K562 (cell line): ENCODE measurements around the gene SLC6A7. TPM values are rescaled to one million over a fixed set of nuclear protein-coding genes. Genes with fewer than 3 reads are reported as not detected.

Source experiments
- ATAC-seq: fragments of 200-7000 bp; cut with Tn5 transposase; 3 replicates; pipeline ENCODE4 v1.9.1; 2020; ENCODE audit warnings: moderate library complexity
- BruUV-seq: library from RNA; stranded (reverse); fragments of 400-500 nt; replicated peaks from 2 replicates; lab custom pipeline; 2021; lab: Mats Ljungman, UMichigan
- CTCF ChIA-PET: fragments of 300-600 bp; formaldehyde crosslinking; extraction: SDS; loops from one replicate; lab custom pipeline; 2021; ENCODE audit warnings: low intra/inter-chr PET ratio; lab: Yijun Ruan, JAX
- POLR2A ChIA-PET: fragments of 300-600, 350-650 bp; sonication (Branson Sonifier 250); formaldehyde crosslinking; extraction: SDS; loops from one replicate; lab custom pipeline; 2021; ENCODE audit warnings: antibody characterized with exemption, inconsistent platforms; lab: Yijun Ruan, JAX
- DNase-seq, 4 experiments: peaks; one replicate each; pipeline versions ENCODE4 v3.0.0 to v3.0.0-alpha.2; 2011 to 2018; ENCODE audit warnings: low spot score in 3 of 4, mixed read lengths in 3 of 4; ENCODE audit errors: extremely low read depth in 1 of 4
- FAIRE-seq: peaks from 2 replicates; lab custom pipeline; 2011; peaks lifted over from hg19 to GRCh38; lab: Jason Lieb, UNC
- H2AFZ ChIP-seq: 2 replicates; pipeline ENCODE4 v1.6.0; 2011; ENCODE audit warnings: low read depth, low read length, control low read depth, inconsistent platforms
- H3K27ac ChIP-seq: fragments of 200-600 bp; 3 replicates; pipeline ENCODE4 v1.8.0; 2011; ENCODE audit warnings: low read depth, mild to moderate bottlenecking, control low read depth, inconsistent platforms, low read length, moderate library complexity, mixed read lengths; ENCODE audit errors: extremely low read depth
- H3K27me3 ChIP-seq, 2 experiments: fragments of 300-600 bp in 1 of 2; 2 replicates in 1 of 2; 3 replicates in 1 of 2; pipeline versions ENCODE4 v1.6.0 to v1.8.0; 2011; ENCODE audit warnings: inconsistent platforms in 2 of 2, low read length in 2 of 2, mild to moderate bottlenecking in 1 of 2, mixed read lengths in 1 of 2, moderate library complexity in 1 of 2; ENCODE audit not compliant: control insufficient read depth in 2 of 2, insufficient read depth in 2 of 2
- H3K36me3 ChIP-seq: fragments of 300-600 bp; 3 replicates; pipeline ENCODE4 v1.8.0; 2011; ENCODE audit warnings: mild to moderate bottlenecking, low read length, inconsistent platforms; ENCODE audit not compliant: control insufficient read depth, insufficient read depth
- H3K4me1 ChIP-seq, 2 experiments: fragments of 200-600 bp in 1 of 2; replicated peaks in 1 of 2; 2 replicates in 1 of 2; 3 replicates in 1 of 2; pipeline versions ENCODE4 v1.5.1 to v1.8.0; 2011; ENCODE audit warnings: inconsistent platforms in 2 of 2, low read length in 2 of 2, mild to moderate bottlenecking in 1 of 2, mixed read lengths in 1 of 2, moderate library complexity in 1 of 2; ENCODE audit not compliant: control insufficient read depth in 2 of 2, insufficient read depth in 2 of 2
- H3K4me2 ChIP-seq: 2 replicates; pipeline ENCODE4 v1.6.1; 2011; ENCODE audit warnings: low read length, control low read depth, inconsistent platforms, mixed read lengths; ENCODE audit not compliant: insufficient read depth
- H3K4me3 ChIP-seq: fragments of 200-600 bp; sonication (generic), shearing (Covaris generic); 2 replicates; pipeline ENCODE4 v1.5.1; 2016; ENCODE audit warnings: control low read depth, inconsistent platforms
- H3K79me2 ChIP-seq: fragments of 200-600 bp; 3 replicates; pipeline ENCODE4 v1.8.0; 2011; ENCODE audit warnings: low read length, inconsistent platforms; ENCODE audit not compliant: control insufficient read depth, insufficient read depth
- H3K9ac ChIP-seq, 2 experiments: 2 replicates each; pipeline versions ENCODE4 v1.6.0 to v1.6.1; 2011; ENCODE audit warnings: low read depth in 2 of 2, low read length in 2 of 2, control low read depth in 1 of 2, inconsistent platforms in 1 of 2, mild to moderate bottlenecking in 1 of 2, mixed read lengths in 1 of 2; ENCODE audit not compliant: insufficient read depth in 1 of 2
- H3K9me1 ChIP-seq: one replicate; pipeline ENCODE4 v1.6.0; 2011; ENCODE audit warnings: inconsistent platforms, mild to moderate bottlenecking, low read length, moderate library complexity; ENCODE audit not compliant: control insufficient read depth, insufficient read depth
- H3K9me3 ChIP-seq: replicated peaks from 2 replicates; pipeline ENCODE4 v1.5.1; 2011; ENCODE audit warnings: low read depth, low read length, inconsistent platforms; ENCODE audit not compliant: control insufficient read depth, insufficient read depth
- H4K20me1 ChIP-seq: replicated peaks from 2 replicates; pipeline ENCODE4 v1.6.1; 2011; ENCODE audit warnings: low read length, inconsistent platforms, mixed read lengths; ENCODE audit not compliant: control insufficient read depth, insufficient read depth
- MLLT1 ChIP-seq, 2 experiments: fragments of 450-650 bp; IDR thresholded peaks; 2 replicates each; pipeline ENCODE4 v1.6.1; 2016
- NR1H2 ChIP-seq: sonication (generic); formaldehyde crosslinking; IDR thresholded peaks from 2 replicates; pipeline ENCODE4 v1.4.0; 2020; ENCODE audit warnings: mild to moderate bottlenecking, missing genetic modification reagents
- REST ChIP-seq, 2 experiments: fragments of 450-650 bp; formaldehyde crosslinking in 1 of 2; IDR thresholded peaks; 2 replicates each; pipeline versions ENCODE4 v1.4.0 to v1.6.1; 2014 to 2020; ENCODE audit warnings: mild to moderate bottlenecking in 2 of 2, borderline replicate concordance in 1 of 2, low read depth in 1 of 2
- WGBS: fragments of 100-300 bp; shearing (Covaris generic); methylation state at CpG from one replicate; pipeline ENCODE4 v1.1.6; 2016; ENCODE audit warnings: low coverage, mixed read lengths; ENCODE audit not compliant: insufficient coverage; ENCODE audit errors: missing lambda C conversion rate; 5-methylcytosine and 5-hydroxymethylcytosine counted together
- in situ Hi-C: fragments of 300-500 bp; cut with MboI; formaldehyde crosslinking; loops from 4 replicates; pipeline ENCODE4 v1.15.0; 2018; ENCODE audit warnings: inconsistent platforms, mixed read lengths
- intact Hi-C: fragments of 100-400 bp; cut with micrococcal nuclease; formaldehyde crosslinking; loops from 2 replicates; pipeline ENCODE4 v1.14.2; 2022
- polyA plus RNA-seq, 8 experiments: library from polyadenylated mRNA; depleted of rRNA in 4 of 8; stranded (reverse) in 5 of 8; unstranded in 3 of 8; fragments of >200 nt; fragmentation: Nextera tagmentation in 2 of 8; fragmentation: Illumina TruSeq in 1 of 8; extraction: Ambion mirVana in 2 of 8; extraction: Trizol in 1 of 8; gene quantifications; 2 replicates each; pipeline versions ENCODE4 v1.2.1 to v1.2.3, GENCODE V29; 2011 to 2014; ENCODE audit warnings: inconsistent platforms in 1 of 8, missing spikeins in 1 of 8
- total RNA-seq, 7 experiments: library from RNA; depleted of rRNA in 6 of 7; stranded (reverse); fragments of >200 nt in 6 of 7; fragmentation: Illumina TruSeq in 2 of 7; extraction: Trizol in 2 of 7; gene quantifications; 2 replicates each; pipeline versions ENCODE4 v1.2.1 to v1.2.3, GENCODE V29; 2011 to 2021; ENCODE audit warnings: low replicate concordance in 1 of 7

The SLC6A7 gene
- total and polyA plus RNA-seq, 9 of the 15 experiments (the other 6 are each of a cell fraction or from before 2014, with no cell fraction given): not detected

- peaks cover 0 to 2% of the 10 kb centered on the region in 2 experiments; a peak in 2 of 5 replicates for H3K4me1 ChIP-seq
- H3K9me1 ChIP-seq: no peaks in the 10 kb centered on the region
- H3K4me2 ChIP-seq: no peak overlapping the region
- no peak for FAIRE-seq
- in situ Hi-C loops (no loop called here), intact Hi-C loops (loop anchor here (1.0 kb wide), 1 partner anchor 14 kb away; no protein-coding TSS in a partner anchor)
- no peaks in the 10 kb centered on the region for H3K79me2 ChIP-seq
- ATAC-seq: no peak
- peak overlapping the region; percentile 72 for H2AFZ ChIP-seq
- no TSS peak for BruUV-seq
- no peak overlapping the region for H3K27ac ChIP-seq
- no peak for DNase-seq
- no peaks in the 10 kb centered on the region for H3K36me3 ChIP-seq
- POLR2A ChIA-PET: interaction anchor here (0.6 to 0.8 kb wide), 2 partner anchors 162 to 175 kb away, joined by 3 read pairs; partner anchors contain the start of genes HMGXB3 and TIGD6
- H3K9ac ChIP-seq: no peak overlapping the region
- 9% methylated on average over 1 of the region's 1 CpG for WGBS
- TF ChIP-seq NR1H2 (CRISPR knock-in tag) (no peak), MLLT1 (IDR thresholded peaks at IDR 0.05) (no peak)
- CTCF ChIA-PET: interaction anchor here (0.9 to 1.8 kb wide), 2 partner anchors 14 to 46 kb away, joined by 5 read pairs; no protein-coding TSS in a partner anchor
- H3K9me3 ChIP-seq: no peaks in the 10 kb centered on the region
- H3K27me3 ChIP-seq: peaks cover 22 to 55% of the 10 kb centered on the region in 2 experiments
- H3K4me3 ChIP-seq: no peak overlapping the region
- H4K20me1 ChIP-seq: peaks cover 3% of the 10 kb centered on the region; the same call in 1 of the 2 replicates
Observed at GRCh38 chr5:150175076-150175475, 14.8 kb upstream of the SLC6A7 start.

GRCh38 chr5:150175536-150175935 is 14.3 kb upstream of the SLC6A7 start:
- peak; percentile 67 to 77 (median 76) for DNase-seq
- Histone ChIP-seq H3K9ac (no peak overlapping the region), H4K20me1 (peaks cover 3% of the 10 kb centered on the region; the same call in 1 of the 2 replicates), H3K27me3 (peaks cover 22 to 50% of the 10 kb centered on the region in 2 experiments), H3K4me2 (no peak overlapping the region), H3K4me1 (peaks cover 0 to 2% of the 10 kb centered on the region in 2 experiments; a peak in 2 of 5 replicates), H2AFZ (peak overlapping the region; percentile 72), H3K27ac (no peak overlapping the region), H3K9me3 (no peaks in the 10 kb centered on the region), H3K36me3 (no peaks in the 10 kb centered on the region), H3K4me3 (no peak overlapping the region), H3K9me1 (no peaks in the 10 kb centered on the region), H3K79me2 (no peaks in the 10 kb centered on the region)
- 0% methylated on average over 4 of the region's 5 CpGs for WGBS
- ATAC-seq: peak; percentile 96
- ChIA-PET CTCF (interaction anchor here (0.9 to 1.8 kb wide), 3 partner anchors 14 to 47 kb away, joined by 5 read pairs; no protein-coding TSS in a partner anchor), POLR2A (interaction anchor here (0.6 to 0.8 kb wide), 3 partner anchors 86 to 175 kb away, joined by 3 to 4 read pairs (median 3); partner anchors contain the start of genes HMGXB3 and TIGD6)
- BruUV-seq: no TSS peak
- FAIRE-seq: peak; percentile 89
- intact Hi-C loops: loop anchor here (1.0 kb wide), 1 partner anchor 14 kb away; no protein-coding TSS in a partner anchor
- in situ Hi-C loops: no loop called here
- TF ChIP-seq REST (IDR thresholded peaks at IDR 0.05; ENCODE audit: borderline replicate concordance) (peak; percentile 54; the same call in 1 of the 2 replicates), REST (CRISPR knock-in tag; IDR thresholded peaks at IDR 0.05; ENCODE audit: low read depth) (no peak)
